HS-5 (cell line): ENCODE measurements around the gene MLXIPL.
"Not testable (repeated sequence)": the region's sequence is repeated elsewhere in the genome, so short reads cannot be mapped to it uniquely, and the experiment has no call there.

Source experiments
- DNase-seq: peaks from one replicate; pipeline ENCODE4 v3.0.0-alpha.2; 2012; ENCODE audit warnings: low read depth

Gene MLXIPL

DNA sequence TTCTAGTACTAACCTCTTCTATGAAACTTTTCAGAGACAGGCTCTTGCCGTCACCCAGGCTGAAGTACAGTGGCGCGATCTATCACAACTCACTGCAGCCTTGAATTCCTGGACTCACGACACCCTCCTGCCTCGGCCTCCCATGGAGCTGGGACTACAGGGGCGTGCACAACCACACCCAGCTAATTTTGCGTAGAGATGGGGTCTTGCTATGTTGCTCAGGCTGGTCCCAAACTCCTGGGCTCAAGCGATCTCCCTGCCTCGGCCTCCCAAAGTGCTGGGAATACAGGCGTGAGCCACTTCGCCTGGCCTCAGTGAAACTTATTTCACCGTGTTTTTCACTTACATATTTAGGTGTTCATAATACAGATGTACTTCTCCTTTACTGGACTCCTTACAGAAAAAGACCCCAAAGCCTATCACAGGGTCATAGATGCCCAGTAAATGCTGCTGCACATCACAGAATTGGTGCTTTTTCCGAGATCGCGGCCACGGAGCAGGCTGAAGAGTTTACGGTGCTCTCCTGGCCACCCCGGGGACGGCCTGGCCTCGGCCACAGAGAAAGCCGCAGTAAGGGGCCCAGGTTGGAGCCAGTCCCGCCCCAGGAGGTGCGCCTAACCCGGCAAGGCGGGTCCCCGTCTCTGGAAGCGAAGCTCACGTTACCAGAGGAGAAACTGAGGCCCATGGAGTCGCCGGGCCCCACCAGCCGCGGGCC lies 46.5 kb downstream of the MLXIPL start:
- no peak for DNase-seq

GRCh38 chr7:73573791-73574190 lies 50.5 kb downstream of the MLXIPL start:
- no peak for DNase-seq

DNA sequence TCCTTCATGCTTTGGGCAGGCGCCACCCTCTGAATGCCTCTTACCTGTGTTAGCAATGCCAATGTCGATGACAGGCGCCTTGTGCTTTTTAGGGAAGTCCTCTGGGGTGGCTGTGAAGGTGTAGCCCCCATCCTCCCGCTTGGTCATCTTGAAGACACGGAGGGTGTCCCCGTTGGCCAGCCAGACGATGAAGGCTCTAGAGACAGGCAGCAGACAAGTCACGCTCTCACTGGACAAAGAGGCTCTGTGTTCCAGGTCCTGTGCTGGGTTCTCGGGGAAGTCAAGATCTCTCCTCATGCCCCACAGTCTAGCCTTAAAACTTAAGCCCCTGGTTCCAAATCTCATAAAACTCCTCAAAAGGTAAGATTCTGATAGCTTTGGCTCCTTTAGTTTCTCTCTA lies 51.0 kb downstream of the MLXIPL start:
- no peak for DNase-seq

DNA sequence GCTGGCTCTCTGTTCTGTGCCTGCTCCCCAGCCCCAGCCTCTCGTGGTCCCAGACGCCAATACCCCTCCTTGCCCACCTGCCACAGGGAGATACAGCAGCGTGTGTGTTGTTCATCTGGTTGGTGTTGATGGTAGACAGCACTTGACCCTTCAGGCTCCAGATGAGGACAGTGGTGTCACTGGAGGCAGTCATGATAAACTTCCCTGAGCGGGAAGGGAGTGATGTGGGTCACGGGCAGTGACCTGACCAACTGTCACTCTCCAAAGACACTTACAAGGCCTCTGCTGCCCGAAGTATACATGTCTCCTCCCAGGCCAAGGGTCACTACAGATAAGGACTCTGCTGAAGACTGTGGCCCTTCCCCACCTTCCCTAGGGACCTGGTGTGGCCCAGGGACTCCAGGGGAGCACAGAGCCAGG lies 51.5 kb downstream of the MLXIPL start:
- no peak for DNase-seq

- no peak for DNase-seq
These were observed 53.3 kb downstream of the MLXIPL start for GRCh38 chr7:73570977-73571376.

GRCh38 chr7:73570521-73570920 lies 53.8 kb downstream of the MLXIPL start:
- no peak for DNase-seq

DNA sequence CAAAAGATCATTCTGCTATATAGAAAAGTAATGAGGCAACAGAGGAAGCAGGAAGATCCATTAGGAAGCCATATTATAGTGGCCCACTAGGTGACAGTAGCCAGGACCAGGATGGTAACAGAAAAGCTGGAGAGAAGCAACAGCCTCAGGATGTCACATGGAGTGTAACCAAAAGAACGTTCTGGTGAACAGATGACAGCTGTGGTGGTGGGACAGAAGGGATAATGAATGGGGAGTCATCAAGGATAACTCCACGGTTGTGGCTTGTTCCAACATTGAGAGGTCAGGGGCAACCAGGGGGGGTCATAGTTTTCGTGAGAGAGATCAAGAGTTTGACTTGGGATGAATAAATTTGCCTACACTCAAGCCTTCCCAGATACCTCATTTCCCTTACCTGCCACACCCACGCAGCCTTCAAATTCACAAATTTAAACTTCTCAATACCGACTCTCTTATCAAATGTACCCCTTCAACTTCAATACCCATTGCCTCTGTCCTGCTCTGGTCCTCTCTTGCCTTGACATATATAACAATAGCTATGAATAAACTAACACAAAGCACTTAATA lies 55.2 kb downstream of the MLXIPL start:
- DNase-seq = no peak

DNA sequence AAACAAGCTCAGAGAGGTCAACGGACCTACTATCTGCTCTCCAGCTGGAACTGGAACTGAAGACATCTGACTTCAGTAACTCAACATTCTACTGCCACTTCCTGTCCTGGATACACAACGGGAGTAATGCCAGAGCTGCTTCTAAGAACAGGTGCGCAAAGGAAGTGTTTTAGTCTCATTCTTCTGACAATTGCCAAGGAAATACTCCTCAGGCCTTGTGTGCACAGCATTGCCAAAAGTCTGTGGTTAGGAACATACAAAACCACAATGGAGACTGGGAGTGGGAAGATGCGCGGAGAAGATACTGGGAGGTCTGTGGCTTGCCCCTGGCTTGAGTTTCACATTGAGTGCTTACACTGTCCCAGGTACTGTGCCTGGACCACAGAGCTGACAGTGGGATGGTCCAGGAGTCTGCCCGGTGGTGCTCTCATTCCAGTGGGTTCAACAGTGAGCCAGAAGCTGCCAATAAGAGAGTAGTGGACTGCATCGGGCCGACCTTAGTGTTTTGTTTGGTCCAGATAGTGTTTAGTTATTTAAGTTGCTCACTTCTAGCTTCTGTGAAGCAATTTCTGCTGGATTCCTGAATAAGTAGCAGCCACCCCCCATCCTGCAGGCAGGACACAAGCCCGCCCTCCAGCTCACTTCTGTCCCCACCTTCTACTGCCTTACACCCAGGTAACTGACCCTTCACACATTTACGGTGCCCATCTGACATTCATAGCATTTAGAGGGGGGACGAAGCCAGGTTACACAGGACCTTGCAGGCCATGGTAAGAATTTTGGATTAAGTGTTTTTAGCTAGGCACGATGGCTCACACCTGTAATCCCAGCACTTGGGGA lies 56.3 kb downstream of the MLXIPL start:
- no peak for DNase-seq

- DNase-seq = no peak
These were observed 57.2 kb downstream of the MLXIPL start for GRCh38 chr7:73567140-73567539.

GRCh38 chr7:73566431-73566830 lies 57.9 kb downstream of the MLXIPL start:
- not testable (repeated sequence) for DNase-seq

- DNase-seq = no peak
These were observed 58.5 kb downstream of the MLXIPL start for GRCh38 chr7:73565675-73566340.

- peak; percentile 74 for DNase-seq
These were observed 64.0 kb downstream of the MLXIPL start for GRCh38 chr7:73560109-73560835.

- no peak for DNase-seq
These were observed 66.7 kb downstream of the MLXIPL start, which contains the start of gene BCL7B for GRCh38 chr7:73557397-73558257. Gene BCL7B (minus strand): TSS chr7:73557690. CDS start chr7:73557578, 112 bp downstream.

GRCh38 chr7:73557108-73557396 lies 67.3 kb downstream of the MLXIPL start:
- DNase-seq = peak; percentile 80

DNA sequence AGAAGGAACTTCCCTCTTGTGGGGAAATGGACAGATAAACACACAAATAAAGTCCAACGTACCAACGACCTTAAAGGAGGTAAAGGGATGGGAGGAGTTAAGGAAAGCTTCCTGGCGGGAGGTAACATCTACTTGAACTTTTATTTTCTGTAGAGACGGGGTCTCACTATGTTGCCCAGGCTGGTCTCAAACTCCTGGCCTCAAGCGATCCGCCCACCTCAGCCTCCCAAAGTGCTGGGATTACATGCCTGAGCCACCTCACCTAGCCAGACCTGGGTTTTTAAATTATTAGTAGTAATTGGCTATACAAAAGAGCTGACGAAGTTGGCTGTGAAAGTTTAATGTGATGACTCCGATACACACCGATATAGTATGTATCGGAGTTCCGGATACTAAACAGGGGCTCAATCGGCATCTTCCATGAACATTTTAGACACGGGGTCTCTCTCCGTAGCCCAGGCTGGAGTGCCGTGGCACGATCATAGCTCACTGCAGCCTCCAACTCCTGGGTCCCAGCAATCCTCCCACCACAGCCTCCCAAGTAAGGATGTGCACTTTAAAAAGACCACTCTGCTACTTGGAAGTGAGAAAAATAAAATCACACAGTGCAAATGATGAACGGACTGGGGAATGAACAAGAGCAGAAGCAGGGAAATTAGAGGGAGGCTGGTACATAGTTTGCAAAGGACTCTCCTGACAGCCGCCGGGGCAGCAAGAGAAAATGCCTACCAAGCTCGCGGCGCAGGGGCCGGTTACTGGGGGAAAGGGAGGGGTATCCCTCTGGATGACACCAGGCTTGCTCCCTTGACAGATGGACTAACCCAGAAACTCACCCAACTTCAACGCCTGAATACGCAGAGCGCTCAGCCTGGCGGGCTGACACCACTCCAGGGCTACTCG lies 67.9 kb downstream of the MLXIPL start:
- no peak for DNase-seq

- no peak for DNase-seq
These were observed 68.8 kb downstream of the MLXIPL start for GRCh38 chr7:73555411-73555982.

DNA sequence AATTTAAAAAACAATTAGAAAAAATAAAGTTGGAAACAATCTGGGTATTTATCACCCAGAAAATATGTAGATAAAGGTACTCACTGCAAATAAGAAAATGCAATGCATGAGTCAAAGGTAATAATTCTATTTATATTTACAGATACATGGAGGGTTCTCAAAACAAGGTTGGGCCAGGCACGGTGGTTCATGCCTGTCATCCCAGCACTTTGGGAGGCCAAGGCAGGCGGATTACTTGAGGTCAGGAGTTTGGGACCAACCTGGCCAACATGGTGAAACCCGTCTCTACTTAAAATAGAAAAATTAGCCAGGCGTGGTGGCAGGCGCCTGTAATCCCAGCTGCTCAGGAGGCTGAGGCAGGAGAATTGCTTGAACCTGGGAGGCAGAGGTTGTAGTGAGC lies 74.2 kb downstream of the MLXIPL start:
- DNase-seq = not testable (repeated sequence)

GRCh38 chr7:73549176-73549575 lies 75.1 kb downstream of the MLXIPL start:
- DNase-seq = no peak

GRCh38 chr7:73547841-73548240 lies 76.5 kb downstream of the MLXIPL start:
- DNase-seq = no peak

- no peak for DNase-seq
These were observed 79.6 kb downstream of the MLXIPL start for GRCh38 chr7:73544678-73545077.
